ENCODE data around the gene RASD2. TPM values are rescaled to one million over a fixed set of nuclear protein-coding genes. Genes with fewer than 3 reads are reported as not detected.

RASD2 gene
- total RNA-seq, 1 donor from 2014 or later: not detected

DNA sequence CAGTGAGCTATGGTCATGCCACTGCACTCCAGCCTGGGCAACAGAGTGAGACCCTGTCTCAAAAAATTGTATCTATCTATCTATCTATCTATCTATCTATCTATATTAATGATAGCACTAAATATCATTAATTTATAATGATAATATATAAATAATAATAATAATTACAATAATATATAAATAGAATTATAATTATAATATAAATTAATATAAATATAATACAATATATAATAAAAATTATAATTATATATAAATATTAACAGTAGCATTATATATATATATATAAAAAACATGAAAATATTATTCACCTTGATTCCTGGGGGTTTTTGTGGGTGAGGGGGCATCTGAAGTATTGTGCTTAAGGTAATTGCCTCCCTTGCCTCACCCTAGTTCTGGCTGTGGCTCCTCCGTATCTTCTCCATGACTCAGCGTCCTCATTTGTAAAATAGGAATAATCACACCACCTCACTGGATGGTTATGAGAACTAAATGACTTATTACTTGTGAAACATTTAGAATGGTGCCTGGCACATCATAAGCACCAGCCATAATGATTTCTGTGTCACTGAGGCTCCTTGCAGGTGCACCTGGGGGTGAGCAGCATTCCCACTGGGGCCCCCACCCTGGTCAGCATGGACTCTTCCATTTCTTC lies 18.8 kb downstream of the RASD2 start:
- intact Hi-C loops (cut with micrococcal nuclease): no loop called here

DNA sequence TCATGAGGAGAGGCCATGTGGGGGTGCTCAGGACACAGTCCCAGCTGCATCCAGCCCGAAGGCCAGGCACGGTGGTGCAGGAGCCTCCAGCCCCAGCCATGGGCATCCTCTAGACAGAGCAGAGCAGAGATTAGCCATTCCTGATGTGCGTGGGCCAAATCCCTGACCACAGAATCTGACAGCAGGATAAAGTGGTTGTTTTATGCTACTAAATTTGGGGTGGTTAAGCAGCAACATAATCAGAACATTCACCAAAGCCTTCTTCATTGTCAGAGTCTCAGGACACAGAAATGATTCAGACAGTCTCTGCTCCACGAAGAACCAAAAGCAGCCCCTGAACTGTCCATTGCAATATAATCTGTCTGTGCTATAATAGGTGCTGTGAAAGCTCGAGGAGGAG lies 19.7 kb downstream of the RASD2 start:
- intact Hi-C loops (cut with micrococcal nuclease): no loop called here

GRCh38 chr22:35560824-35561223 lies 20.2 kb downstream of the RASD2 start:
- intact Hi-C loops (cut with micrococcal nuclease): no loop called here

GRCh38 chr22:35561796-35562526 lies 21.3 kb downstream of the RASD2 start:
- intact Hi-C loops (cut with micrococcal nuclease): no loop called here

DNA sequence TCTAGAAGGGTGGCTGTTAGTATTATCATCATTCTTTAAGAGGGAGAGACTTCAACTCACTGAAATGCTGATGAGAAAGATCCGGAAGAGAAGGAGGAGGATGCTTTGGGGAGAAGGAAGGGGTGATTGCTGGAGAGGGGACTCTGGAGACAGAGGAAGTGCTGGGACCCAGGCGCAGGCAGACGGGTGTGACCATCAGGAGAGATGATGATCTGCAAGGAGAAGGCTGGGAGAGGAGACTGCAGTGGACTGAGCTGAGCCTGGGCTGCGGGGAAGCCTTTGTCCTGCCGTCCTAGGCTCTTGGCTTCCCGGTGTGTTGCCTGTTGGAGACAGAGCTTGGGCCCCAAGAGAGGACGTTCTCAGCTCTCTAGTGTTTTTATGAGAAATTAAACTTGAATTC lies 22.6 kb downstream of the RASD2 start:
- intact Hi-C loops (cut with micrococcal nuclease): no loop called here

DNA sequence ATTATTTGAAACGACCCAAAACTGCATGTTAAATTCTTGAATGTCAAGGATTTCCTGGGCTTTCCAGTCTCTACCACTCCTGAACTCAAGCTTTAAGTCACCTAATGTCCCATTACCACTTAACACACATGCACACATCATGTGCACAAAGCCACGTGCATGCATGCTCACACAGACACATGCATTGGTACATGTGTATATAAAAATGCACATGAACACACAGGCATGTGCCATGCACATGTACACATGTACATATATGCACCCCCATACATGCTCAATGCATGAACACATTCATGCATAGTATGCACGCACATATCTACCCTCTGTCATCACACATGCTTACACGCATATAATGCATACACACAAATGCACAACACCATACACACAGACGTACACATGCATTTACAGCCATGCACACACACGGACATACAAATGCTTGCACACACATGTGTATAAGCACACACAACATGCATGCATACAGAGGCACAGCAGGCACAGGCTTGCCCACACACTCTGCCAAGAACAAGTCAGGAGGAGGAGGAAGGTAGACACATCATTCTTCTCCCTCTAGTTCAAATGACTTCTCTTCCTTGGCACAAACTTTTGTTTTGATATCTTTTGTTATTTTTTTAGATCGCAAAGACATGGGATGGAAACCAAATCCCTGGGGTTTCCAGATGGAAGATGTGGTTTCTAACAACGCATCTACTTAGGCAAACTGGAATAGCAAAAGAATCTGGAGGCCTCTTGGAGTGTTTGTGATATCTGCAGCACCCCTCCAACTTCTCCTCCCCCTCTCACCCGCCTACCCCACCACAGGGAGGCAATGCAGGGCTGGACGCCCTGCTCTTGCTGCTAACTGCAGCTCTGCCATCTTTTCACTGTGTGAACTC lies 24.6 kb downstream of the RASD2 start:
- intact Hi-C loops (cut with micrococcal nuclease): no loop called here

- intact Hi-C loops (cut with micrococcal nuclease): no loop called here
Measured at GRCh38 chr22:35567351-35568141, 26.9 kb downstream of the RASD2 start.

DNA sequence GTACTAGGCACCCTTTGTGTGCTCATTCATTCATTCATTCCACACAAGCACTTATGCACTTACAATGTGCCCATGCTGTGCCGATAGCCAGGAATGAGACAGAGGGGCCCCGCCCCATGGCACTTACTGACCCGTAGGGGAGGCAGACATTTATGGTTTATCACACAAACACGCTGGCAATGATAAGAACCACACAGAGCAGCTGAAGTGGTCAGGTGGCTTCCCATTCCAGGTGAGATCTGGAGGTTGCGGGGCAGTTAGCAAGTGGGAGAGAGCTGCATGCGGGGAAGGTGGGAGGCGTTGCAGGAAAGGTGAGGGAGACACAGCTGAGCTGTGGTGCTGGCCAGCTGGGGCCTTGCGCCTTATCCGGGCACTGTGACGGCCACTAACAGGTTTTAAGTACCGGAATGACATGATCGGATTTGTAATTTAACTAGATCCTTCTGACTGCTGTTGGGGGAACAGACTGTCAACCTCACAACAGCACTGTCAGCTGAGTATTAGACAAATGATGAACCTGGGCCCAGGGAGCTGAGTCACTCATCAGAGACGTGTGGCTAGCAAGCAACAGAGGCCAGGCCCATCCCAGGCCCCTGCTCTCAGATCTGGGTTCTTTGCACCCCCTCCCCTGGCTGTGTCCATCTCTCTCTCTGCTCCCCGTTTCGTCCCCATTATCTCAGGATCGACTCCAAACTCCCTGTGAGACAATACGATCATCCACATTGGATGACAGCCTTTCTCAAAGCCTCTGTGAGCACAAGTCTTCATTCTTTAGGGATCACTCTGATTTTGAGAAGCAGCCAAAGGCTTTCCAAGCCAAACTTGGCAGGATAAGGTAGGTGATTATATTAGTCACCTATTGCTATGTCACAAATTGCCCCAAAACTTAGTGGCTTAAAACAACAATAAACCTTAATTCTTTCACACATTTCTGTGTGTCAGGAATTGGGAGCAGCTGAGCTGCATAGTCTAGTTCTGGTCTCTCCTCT lies 28.4 kb downstream of the RASD2 start:
- intact Hi-C loops (cut with micrococcal nuclease): no loop called here

DNA sequence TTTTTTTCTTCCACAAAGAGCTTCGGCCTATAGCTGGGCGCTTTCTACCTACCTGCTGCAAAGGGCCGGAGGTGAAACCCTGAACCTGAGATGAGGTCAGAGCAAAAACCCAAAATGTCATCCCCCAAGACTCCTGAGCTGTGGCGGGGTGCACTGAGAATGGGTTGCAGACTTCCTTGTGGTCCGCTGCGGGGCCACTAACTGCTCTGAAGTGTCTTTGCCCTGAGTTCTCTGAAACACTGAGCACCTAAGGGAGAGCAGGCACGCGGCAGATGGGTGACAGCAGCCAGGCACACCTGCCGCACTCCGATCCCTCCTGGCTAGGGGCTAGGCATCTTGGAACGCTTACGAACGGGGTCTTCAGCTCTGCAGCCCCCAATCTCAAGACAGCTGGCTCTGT lies 29.3 kb downstream of the RASD2 start:
- intact Hi-C loops (cut with micrococcal nuclease): no loop called here

GRCh38 chr22:35570686-35571194 lies 30.1 kb downstream of the RASD2 start:
- intact Hi-C loops (cut with micrococcal nuclease): no loop called here

DNA sequence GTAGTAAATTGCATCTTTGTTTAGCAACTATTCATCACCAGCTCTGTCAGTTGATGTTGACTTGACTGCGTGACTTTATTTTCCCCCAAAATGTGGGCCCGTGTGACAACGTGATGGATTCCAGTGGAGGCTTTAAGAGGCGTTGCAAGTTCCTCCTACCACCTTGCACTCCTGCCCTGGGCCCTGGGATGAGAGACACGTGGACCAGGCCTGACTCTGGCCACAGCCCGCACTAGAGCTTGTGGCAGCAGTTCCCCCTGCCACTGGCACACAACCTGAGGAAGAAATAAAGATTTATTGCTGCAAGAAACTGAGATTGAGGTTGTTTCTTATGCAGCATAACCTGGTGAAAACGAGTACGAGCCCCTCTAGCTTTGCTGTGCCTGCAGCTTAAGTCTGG lies 31.9 kb downstream of the RASD2 start:
- intact Hi-C loops (cut with micrococcal nuclease): no loop called here

DNA sequence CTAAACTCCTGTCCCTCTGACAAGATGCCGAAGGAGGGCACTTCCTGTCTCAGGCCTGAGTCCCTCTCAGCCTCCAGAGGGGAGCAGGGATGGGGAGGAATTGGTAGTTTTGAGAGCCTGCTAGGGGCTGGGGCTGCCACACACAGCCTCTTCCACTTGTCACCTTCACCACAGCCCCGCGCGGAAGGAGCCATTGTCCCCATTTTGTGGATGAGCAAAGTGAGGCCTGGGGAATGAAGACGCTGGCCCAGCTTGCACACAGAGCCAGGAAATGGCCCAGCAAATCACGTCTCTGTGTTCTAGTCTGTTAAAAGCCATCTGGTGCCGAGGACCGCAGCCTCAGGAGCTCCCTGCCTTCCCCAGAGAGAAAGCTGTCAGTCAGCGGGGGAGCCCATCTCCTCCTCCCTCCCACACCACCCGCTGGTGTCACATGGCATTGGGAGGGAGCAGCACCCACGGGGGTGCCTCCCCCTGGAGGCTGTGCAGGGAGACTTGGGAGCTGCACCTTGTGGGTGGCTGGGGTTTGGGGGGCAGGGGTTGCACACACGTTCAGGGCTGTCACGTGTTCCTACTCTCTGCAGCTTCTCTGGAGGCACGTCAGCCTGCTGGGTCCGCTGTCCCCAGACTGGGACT lies 34.6 kb downstream of the RASD2 start:
- intact Hi-C loops (cut with micrococcal nuclease): no loop called here

- intact Hi-C loops (cut with micrococcal nuclease): no loop called here
Measured at GRCh38 chr22:35576671-35577070, 36.0 kb downstream of the RASD2 start.

- intact Hi-C loops (cut with micrococcal nuclease): no loop called here
Measured at GRCh38 chr22:35577799-35578659, 37.4 kb downstream of the RASD2 start.

DNA sequence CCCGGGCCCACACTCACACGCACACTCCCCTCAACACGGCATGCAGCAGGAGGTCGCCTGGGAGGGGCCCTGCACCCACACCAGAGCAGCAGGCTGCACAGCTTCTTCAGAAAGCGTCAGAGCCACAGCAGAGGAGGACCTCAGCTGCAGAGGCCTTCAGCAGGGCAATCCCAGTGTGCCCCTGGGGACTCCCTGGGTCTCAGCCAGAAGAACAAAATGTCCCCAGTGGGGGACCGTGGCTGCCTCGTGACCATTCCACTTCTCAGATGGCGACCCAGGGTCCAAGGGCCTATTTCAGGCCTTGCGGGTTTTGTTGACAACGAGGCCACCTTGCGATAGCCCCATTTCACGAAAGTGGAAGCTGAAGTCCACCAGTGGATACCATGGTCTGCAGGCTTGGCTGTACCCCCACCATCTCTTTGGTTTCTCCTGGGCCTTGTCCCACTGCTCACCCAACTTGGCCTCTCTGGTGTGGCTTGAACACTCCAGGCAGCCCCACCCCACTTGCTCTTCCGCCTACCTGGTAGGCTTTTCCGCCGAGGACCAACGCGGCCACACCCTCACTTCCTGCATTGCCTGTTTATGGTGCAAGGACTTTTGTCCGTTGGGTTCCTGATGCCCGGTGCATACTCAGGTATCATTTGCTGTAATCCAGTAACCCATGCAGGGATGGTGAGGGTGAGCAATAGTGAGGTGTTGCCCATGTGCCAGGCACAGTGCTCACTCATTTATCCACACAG lies 38.4 kb downstream of the RASD2 start:
- intact Hi-C loops (cut with micrococcal nuclease): no loop called here

DNA sequence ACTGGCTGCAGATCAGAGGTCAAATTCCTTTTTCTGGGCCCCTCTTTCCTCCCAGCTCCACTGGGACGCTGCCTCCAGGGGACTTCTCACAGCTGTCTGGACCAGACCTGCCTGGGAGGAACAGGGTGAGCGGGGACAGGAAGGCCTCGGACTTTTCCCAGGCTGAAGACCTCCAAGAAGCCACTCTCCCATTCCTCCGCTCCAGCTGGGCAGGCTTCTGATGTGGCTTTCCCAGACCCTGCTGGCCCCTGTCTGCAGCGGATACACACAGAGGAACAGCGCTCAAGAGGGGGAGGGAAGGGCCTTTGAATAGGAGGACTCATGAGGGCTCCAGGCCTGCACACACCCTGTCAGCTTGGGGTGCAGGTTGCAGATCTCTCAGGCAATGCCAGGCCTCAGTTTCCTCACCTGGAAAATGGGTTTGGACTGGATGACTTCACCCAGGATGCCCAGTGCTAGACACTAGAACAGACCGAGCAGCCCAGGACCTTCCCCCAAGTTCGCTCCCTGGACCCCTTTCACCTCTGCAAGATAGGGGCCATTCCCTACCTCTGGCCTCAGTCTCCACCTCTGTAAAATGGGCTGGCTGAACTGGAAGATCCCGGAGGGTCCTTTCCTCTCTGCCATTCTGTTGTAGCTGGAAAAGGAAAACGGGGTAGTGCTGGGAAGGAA lies 39.9 kb downstream of the RASD2 start:
- intact Hi-C loops (cut with micrococcal nuclease): loop anchor here (5.0 kb wide), 1 partner anchor 148 kb away; no protein-coding TSS in a partner anchor

DNA sequence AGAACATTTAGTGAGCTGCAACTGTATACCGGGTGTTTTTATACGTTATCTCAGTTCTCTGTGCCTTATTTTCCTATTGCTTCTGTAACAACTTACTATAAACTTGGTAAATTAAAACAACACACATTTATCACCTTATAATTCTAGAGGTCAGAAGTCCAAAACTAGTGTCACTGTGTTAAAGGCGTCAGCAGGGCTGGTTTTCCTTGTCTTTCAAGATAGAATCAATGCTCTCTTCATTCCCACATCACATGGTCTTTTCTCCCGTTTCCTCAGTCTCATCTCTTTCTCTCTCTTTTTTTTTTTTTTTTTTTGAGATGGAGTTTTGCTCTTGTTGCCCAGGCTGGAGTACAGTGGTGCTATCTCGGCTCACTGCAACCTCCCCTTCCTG lies 40.4 kb downstream of the RASD2 start:
- intact Hi-C loops (cut with micrococcal nuclease): loop anchor here (5.0 kb wide), 1 partner anchor 149 kb away; no protein-coding TSS in a partner anchor
